ENCODE measurements around the gene TRAPPC2L. TPM values are rescaled to one million over a fixed set of nuclear protein-coding genes. Genes with fewer than 3 reads are reported as not detected.
A peak's percentile ranks its signal among the peaks of the same experiment; 100 is the strongest.

The TRAPPC2L gene
- total RNA-seq, 6 donors from 2014 or later: 10.9 to 62.5 (median 32.4) TPM

DNA sequence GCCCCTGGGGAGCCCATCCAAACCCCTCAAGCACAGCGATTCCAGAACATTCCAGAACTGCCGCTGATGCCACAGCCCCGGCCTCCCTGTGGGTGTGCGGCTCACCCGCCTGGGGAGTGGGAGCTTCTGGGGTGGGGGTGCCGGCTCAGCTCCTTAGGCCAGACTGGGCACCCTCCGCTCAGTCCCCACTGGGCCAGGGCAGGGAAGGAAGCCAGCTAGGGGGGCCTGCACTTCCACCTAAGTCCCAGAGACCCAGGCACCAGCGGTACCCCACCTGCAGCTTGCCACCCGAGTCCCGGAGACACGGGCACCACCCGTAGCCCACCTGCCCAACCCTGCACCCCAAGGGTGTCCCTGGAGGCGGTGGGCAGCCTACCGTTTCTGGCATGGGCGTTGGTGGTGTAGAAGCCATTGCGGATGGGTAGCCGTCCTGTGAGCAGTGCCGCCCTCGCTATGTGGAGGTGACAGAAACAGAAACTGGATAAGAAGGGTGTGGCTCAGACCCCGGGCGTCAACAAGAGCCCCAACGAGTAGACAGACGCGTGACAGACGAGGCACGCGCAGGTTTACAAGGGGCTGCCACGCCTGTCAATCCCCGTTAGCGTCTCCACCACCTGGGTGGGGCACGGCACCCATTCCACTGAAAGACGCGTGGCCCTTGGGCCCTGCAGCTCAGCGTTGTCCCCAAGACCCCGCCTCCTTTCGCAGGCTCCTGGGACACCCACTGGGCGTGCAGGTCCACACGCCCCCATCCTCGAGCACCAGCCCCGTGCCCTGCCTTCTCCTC is 15.2 kb upstream of the TRAPPC2L start:
- Histone ChIP-seq H3K4me3 (no peak overlapping the region), H3K9me3 (no peaks in the 10 kb centered on the region), H3K36me3 (peaks cover 0 to 63% (median 37%) of the 10 kb centered on the region in 4 donors), H3K27ac (no peak overlapping the region), H3K4me1 (no peaks in the 10 kb centered on the region), H3K27me3 (no peaks in the 10 kb centered on the region)
- DNase-seq (peak in 1 of 2 donors; percentile 63), ATAC-seq (ENCODE audit: low FRiP score in 2 of 2) (no peak)
- no peak for TF ChIP-seq POLR2AphosphoS5 (IDR thresholded peaks at IDR 0.05)
- TF ChIP-seq CTCF (IDR thresholded peaks at IDR 0.05): no peak
- WGBS, 2 donors: 92% methylated on average over 36 to 37 of the region's 40 CpGs

DNA sequence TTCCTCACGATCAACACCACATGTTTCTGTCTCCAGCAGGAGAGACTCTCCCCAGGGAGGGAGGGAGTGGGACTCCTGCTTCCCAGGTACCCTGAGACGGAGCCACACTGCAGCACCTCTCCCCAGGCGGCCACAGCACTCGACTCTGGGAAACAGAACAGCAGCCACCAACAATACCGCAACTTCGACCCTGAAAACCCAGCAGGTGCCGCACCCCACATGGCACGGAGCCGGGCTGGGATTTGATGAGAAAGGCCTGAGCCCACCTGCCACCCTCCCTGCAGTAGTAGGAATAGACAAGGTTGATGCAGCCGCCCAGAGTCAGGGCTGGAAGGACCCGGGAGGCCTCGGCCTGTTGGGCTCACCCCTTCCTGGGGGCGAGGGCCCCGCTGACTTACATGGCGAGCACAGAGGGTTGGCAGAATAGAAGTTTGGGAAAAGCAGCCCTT is 14.6 kb upstream of the TRAPPC2L start:
- peaks cover 0 to 62% (median 36%) of the 10 kb centered on the region in 4 donors for H3K36me3 ChIP-seq
- TF ChIP-seq EP300 (IDR thresholded peaks at IDR 0.05) (no peak), POLR2AphosphoS5 (IDR thresholded peaks at IDR 0.05) (no peak), CTCF (IDR thresholded peaks at IDR 0.05) (no peak), POLR2A (IDR thresholded peaks at IDR 0.05) (no peak)
- H3K4me3 ChIP-seq: no peak overlapping the region
- H3K27ac ChIP-seq: no peak overlapping the region
- no peaks in the 10 kb centered on the region for H3K4me1 ChIP-seq
- H3K27me3 ChIP-seq: no peaks in the 10 kb centered on the region
- H3K9me3 ChIP-seq: no peaks in the 10 kb centered on the region
- peak in 1 of 2 donors; percentile 61 for DNase-seq
- ATAC-seq (ENCODE audit: low FRiP score in 2 of 2): no peak
- WGBS, 2 donors: 87 to 95% methylated on average over 12 to 15 of the region's 15 CpGs

- Histone ChIP-seq H3K27me3 (no peaks in the 10 kb centered on the region), H3K4me3 (no peak overlapping the region), H3K27ac (no peak overlapping the region), H3K9me3 (no peaks in the 10 kb centered on the region), H3K36me3 (peaks cover 0 to 62% (median 35%) of the 10 kb centered on the region in 4 donors), H3K4me1 (no peaks in the 10 kb centered on the region)
- peak in 1 of 2 donors; percentile 70 for DNase-seq
- no peak for ATAC-seq (ENCODE audit: low FRiP score in 2 of 2)
- WGBS, 2 donors: 93 to 95% methylated on average over 22 to 25 of the region's 25 CpGs
- TF ChIP-seq POLR2A (IDR thresholded peaks at IDR 0.05): no peak
These were observed 14.1 kb upstream of the TRAPPC2L start for GRCh38 chr16:88842806-88843205.

DNA sequence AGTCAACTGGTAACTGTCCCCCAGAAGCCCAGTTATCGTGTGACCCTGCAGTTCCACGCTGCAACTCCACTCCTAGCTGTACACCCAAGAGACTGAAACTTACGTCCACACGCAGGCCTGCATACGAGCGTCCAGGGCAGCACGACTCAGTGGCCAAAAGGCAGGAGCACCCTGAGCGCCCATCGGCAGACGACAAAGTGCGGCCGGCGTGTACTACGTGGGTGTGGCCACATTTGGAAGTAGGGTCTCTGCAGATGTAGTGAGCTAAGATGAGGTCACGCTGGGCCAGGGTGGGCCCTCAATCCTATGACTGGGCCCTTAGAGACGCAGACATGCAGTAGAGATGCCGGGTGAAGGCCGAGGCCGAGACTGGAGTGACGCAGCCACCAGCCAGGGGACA is 13.7 kb upstream of the TRAPPC2L start:
- Histone ChIP-seq H3K36me3 (peaks cover 0 to 60% (median 34%) of the 10 kb centered on the region in 4 donors), H3K27ac (no peak overlapping the region), H3K4me1 (no peaks in the 10 kb centered on the region), H3K4me3 (no peak overlapping the region), H3K9me3 (no peaks in the 10 kb centered on the region), H3K27me3 (no peaks in the 10 kb centered on the region)
- DNase-seq: peak in 1 of 2 donors; percentile 68
- WGBS, 2 donors: 95 to 96% methylated on average over 12 to 20 of the region's 20 CpGs
- ATAC-seq (ENCODE audit: low FRiP score in 2 of 2): no peak
- TF ChIP-seq POLR2AphosphoS5 (IDR thresholded peaks at IDR 0.05) (no peak), POLR2A (IDR thresholded peaks at IDR 0.05) (no peak), EP300 (IDR thresholded peaks at IDR 0.05) (no peak), CTCF (IDR thresholded peaks at IDR 0.05) (no peak)

DNA sequence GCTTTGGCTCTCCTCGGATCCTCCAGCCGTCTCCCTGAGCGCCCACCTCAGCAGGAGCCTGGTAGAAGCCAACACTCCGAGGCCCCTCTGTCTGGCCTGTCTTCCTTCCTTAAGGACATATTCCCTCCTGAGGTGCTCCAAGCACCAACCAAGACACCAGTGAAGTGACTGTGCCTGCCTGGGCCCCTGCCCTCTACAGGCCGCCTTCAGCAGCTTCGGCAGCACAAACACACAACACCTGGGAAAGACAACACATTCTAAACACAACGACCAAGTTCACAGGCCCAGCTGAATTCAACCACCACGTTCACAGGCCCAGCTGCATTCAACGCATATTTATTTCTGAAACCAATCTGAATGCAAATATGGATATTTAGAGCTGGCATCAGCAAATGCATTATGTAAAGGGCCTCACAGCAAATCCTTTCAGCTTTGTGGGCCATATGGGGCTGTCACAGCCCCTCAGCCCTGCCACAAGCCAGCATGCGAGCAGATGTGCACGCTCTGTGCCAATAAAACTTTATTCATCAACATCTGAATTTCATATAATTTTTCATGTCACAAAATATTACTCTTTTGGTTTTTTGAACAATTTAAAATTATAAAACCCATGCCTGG is 12.4 kb upstream of the TRAPPC2L start:
- H3K27ac ChIP-seq: no peak overlapping the region
- no peaks in the 10 kb centered on the region for H3K27me3 ChIP-seq
- TF ChIP-seq EP300 (IDR thresholded peaks at IDR 0.05) (no peak), POLR2A (IDR thresholded peaks at IDR 0.05) (no peak), POLR2AphosphoS5 (IDR thresholded peaks at IDR 0.05) (no peak), CTCF (IDR thresholded peaks at IDR 0.05) (no peak)
- 75 to 80% methylated on average over 7 to 11 of the region's 11 CpGs for WGBS, 2 donors
- no peaks in the 10 kb centered on the region for H3K4me1 ChIP-seq
- H3K9me3 ChIP-seq: no peaks in the 10 kb centered on the region
- no peak for ATAC-seq (ENCODE audit: low FRiP score in 2 of 2)
- DNase-seq: no peak
- H3K4me3 ChIP-seq: no peak overlapping the region
- peaks cover 0 to 47% (median 28%) of the 10 kb centered on the region in 4 donors for H3K36me3 ChIP-seq

All from upper lobe of left lung (tissue), 6 donors.